ENCODE data around the gene C7orf33.

The C7orf33 gene

DNA sequence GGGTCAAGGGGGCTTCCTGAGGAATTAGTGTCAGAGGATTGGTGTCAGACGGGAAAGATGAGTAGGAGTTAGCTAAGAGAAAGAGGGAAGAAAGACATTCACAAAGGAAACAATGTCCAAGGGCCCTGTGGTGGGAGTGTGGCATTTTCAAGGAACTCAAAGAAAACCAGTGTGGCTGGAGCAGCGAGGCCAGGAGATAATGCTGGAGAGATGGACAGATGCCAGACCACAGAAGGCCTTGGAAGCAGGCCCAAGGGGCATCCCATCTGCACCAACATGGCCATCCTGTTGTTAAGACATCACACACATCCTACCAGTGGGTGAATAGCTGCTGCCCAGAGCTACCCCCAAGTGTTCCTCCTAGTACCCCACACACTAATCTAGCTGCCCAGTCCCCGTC lies 72.1 kb downstream of the C7orf33 start:
- Histone ChIP-seq H3K4me3 (no peak overlapping the region), H3K27me3 (no peaks in the 10 kb centered on the region), H3K9ac (no peak overlapping the region), H3K27ac (no peak overlapping the region), H3K36me3 (no peaks in the 10 kb centered on the region), H3K4me1 (peaks cover 7 to 24% (median 21%) of the 10 kb centered on the region in 10 experiments), H3K4me2 (0 out of 22 replicates have a peak overlapping the region, but pooled peaks of 1 of the 11 experiments have one; percentile 78), H3K9me3 (replicated peaks in 1 of 11) (peaks cover 0 to 15% (median 7%) of the 10 kb centered on the region in 11 experiments; a peak in 10 of 22 replicates), H4K20me1 (no peaks in the 10 kb centered on the region)
- no peak for TF ChIP-seq Cebpa-rat (IDR thresholded peaks at IDR 0.05)

DNA sequence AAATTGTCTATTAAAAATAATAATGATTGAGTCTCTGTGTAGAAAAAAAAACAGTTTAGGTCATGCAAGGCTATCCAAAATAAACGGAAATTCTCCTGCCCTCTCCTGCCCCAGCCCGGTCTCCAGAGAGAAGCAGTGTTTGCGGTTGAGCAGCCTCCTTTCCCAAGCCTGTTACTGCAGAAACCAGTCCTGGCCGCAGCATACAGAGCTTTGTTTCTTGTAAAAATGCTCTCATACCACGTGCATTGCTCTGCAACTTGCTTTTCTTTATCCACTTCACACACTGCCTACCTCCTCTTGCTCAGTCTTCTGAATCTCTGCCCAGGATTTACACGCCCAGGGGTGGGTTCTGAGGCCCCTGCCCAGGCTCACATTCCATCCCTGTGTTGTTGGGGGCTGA lies 73.8 kb downstream of the C7orf33 start:
- H3K36me3 ChIP-seq = no peaks in the 10 kb centered on the region
- H3K9ac ChIP-seq = peak overlapping the region in 2 of 11 experiments; percentile 37 to 47; a peak in 3 of 22 replicates
- peak overlapping the region in 1 of 11 experiments; percentile 16; a peak in 1 of 22 replicates for H3K27ac ChIP-seq
- H3K9me3 ChIP-seq (replicated peaks in 1 of 11) = peaks cover 0 to 16% (median 7%) of the 10 kb centered on the region in 11 experiments; a peak in 10 of 22 replicates
- no peaks in the 10 kb centered on the region for H3K27me3 ChIP-seq
- H3K4me1 ChIP-seq = peaks cover 7 to 24% (median 21%) of the 10 kb centered on the region in 10 experiments
- H3K4me2 ChIP-seq = peak overlapping the region; percentile 3 to 78 (median 69)
- H4K20me1 ChIP-seq = no peaks in the 10 kb centered on the region
- TF ChIP-seq Cebpa-rat (IDR thresholded peaks at IDR 0.05) = no peak
- no peak overlapping the region for H3K4me3 ChIP-seq

DNA sequence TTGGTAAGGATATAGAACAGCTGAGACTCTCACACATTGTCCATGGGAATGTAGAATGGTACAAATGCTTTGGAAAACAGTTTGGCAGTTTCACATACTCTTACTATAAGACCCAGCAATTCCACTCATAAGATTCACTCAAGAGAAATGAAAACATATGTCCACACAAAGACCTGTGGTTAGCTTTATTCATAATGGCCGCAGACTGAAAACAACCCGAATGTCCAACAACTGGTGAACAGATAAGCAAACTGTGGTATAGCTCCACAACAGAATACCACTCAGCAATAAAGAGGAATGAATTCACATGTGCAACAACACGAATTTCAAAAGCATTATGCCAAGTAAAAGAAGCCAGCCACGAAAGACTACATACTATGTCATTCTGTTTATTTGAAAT lies 74.7 kb downstream of the C7orf33 start:
- Histone ChIP-seq H3K27me3 (no peaks in the 10 kb centered on the region), H3K36me3 (no peaks in the 10 kb centered on the region), H3K27ac (no peak overlapping the region), H3K9me3 (replicated peaks in 1 of 11) (peaks cover 0 to 16% (median 7%) of the 10 kb centered on the region in 11 experiments; a peak in 10 of 22 replicates), H3K4me3 (no peak overlapping the region), H4K20me1 (no peaks in the 10 kb centered on the region), H3K9ac (no peak overlapping the region), H3K4me1 (peaks cover 11 to 27% (median 22%) of the 10 kb centered on the region in 10 experiments), H3K4me2 (peak overlapping the region in 1 of 11 experiments; percentile 59; a peak in 1 of 22 replicates)
- no peak for TF ChIP-seq Cebpa-rat (IDR thresholded peaks at IDR 0.05)
